GM18909 (cell line): Measurements from ENCODE around the gene SRCAP.

Source experiments
- ATAC-seq: cut with Tn5 transposase; IDR thresholded peaks from one replicate; pipeline ENCODE4 v1.9.1; 2021; ENCODE audit warnings: mild to moderate bottlenecking; ENCODE audit not compliant: unreplicated experiment, poor library complexity

The SRCAP gene

GRCh38 chr16:30698816-30699614, at the start of gene SRCAP:
Gene SRCAP (plus strand): TSS chr16:30699171. CDS start chr16:30700825, 1,654 bp downstream.
- peak; percentile 25 for ATAC-seq

GRCh38 chr16:30649725-30650368, 49.1 kb upstream of the SRCAP start:
- peak; percentile 16 for ATAC-seq

GRCh38 chr16:30650369-30651123, 48.4 kb upstream of the SRCAP start, which contains the start of gene PRR14:
Gene PRR14 (plus strand): TSS chr16:30650960. CDS start chr16:30651646, 686 bp downstream.
- ATAC-seq: peak; percentile 79

GRCh38 chr16:30651124-30652004, 47.6 kb upstream of the SRCAP start:
- peak; percentile 42 for ATAC-seq

GRCh38 chr16:30652005-30652296, 47.0 kb upstream of the SRCAP start:
- ATAC-seq: no peak

- no peak for ATAC-seq
Observed at GRCh38 chr16:30652718-30653117, 46.3 kb upstream of the SRCAP start.

- ATAC-seq: no peak
Observed at GRCh38 chr16:30654856-30655255, 44.1 kb upstream of the SRCAP start.

- no peak for ATAC-seq
Observed at GRCh38 chr16:30655815-30656347, 43.1 kb upstream of the SRCAP start.

GRCh38 chr16:30656388-30656787, 42.6 kb upstream of the SRCAP start:
- no peak for ATAC-seq

GRCh38 chr16:30656974-30657865, 41.8 kb upstream of the SRCAP start:
- ATAC-seq: no peak

GRCh38 chr16:30657866-30658730, 40.9 kb upstream of the SRCAP start, which contains the start of gene FBRS:
Gene FBRS (plus strand): TSS chr16:30658431. CDS start chr16:30659519, 1,088 bp downstream.
- ATAC-seq: peak; percentile 75

GRCh38 chr16:30658731-30659506, 40.1 kb upstream of the SRCAP start:
- peak; percentile 35 for ATAC-seq

GRCh38 chr16:30659507-30660423, 39.2 kb upstream of the SRCAP start:
- no peak for ATAC-seq

GRCh38 chr16:30660424-30661261, 38.3 kb upstream of the SRCAP start:
- no peak for ATAC-seq

- ATAC-seq: no peak
Observed at GRCh38 chr16:30662449-30662848, 36.5 kb upstream of the SRCAP start.
